GM19395 (cell line): Measurements from ENCODE around the gene SH3RF2.
"Not testable (repeated sequence)": the region's sequence is repeated elsewhere in the genome, so short reads cannot be mapped to it uniquely, and the experiment has no call there.

Experiments
- ATAC-seq: cut with Tn5 transposase; IDR thresholded peaks from one replicate; pipeline ENCODE4 v1.9.1; 2021; ENCODE audit warnings: mild to moderate bottlenecking, moderate library complexity; ENCODE audit not compliant: unreplicated experiment

The SH3RF2 gene

GRCh38 chr5:145948921-145949320 lies 12.5 kb downstream of the SH3RF2 start:
- ATAC-seq, result no peak

DNA sequence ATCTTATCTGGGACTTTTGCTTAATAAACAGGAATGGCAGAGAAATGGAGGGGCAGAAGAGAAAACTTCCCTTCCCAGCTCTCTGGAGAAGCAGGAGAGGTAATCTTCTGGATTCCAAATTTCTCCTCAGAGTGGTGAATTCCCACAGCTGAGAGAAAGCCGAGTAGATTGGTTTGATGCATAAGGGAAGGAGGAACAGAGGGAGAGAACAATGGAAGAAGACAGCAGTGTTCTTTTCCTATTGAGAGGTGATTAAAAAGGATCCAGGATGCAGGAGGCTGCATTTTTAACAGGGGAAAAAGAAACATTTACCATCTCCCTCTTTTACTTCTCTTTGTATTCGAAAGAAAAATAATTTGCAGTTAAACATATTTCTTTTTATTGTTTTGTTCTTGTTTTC lies 13.1 kb downstream of the SH3RF2 start:
- no peak for ATAC-seq

DNA sequence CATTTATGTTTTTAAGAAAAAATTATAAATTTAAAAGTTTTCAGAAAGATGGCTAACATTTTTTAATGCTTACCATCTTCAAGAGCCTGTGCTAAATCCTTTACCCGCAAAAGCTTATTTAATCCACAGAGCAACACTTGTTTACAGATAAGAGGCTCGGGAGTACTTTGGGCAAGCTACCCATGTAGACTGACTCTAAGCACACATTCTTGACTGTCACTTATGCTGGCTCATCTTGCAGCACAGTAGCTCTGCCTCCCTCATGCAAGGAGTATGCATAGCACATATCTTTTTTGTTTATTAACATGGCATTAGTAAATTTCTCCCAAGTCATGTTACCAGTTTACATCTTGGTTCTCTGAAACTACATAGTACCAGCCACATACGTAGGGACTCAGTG lies 14.7 kb downstream of the SH3RF2 start:
- no peak for ATAC-seq

DNA sequence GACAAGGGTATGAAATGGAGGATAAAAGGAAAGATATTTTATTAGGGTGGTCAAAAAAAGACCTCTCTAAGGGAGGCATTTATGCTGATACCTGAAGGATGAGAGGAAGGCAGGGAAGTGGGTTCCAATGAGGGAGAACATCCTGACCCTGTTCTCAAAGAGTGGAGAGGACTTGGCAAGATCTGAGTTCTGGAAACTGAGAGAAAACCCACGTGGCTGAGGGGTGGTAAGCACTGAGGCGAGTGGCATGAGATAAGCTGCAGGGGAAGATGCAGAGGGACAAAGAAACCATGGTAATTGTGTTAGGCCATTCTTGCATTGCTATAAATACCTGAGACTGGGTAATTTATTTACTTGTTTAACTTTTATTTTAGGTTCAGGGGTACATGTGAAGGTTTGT lies 16.8 kb downstream of the SH3RF2 start:
- no peak for ATAC-seq

DNA sequence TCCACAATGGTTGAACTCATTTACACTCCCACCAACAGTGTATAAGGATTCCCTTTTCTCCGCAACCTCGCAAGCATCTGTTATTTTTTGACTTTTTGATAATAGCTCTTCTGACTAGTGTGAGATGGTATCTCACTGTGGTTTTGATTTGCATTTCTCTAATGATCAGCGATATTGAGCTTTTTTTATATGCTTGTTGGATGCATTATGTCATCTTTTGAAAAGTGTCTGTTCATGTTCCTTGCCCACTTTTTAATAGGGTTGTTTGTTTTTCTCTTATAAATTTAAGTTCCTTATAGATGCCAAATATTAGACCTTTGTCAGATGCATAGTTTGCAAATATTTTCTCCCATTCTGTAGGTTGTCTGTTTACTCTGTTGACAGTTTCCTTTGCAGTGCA lies 17.8 kb downstream of the SH3RF2 start:
- not testable (repeated sequence) for ATAC-seq

DNA sequence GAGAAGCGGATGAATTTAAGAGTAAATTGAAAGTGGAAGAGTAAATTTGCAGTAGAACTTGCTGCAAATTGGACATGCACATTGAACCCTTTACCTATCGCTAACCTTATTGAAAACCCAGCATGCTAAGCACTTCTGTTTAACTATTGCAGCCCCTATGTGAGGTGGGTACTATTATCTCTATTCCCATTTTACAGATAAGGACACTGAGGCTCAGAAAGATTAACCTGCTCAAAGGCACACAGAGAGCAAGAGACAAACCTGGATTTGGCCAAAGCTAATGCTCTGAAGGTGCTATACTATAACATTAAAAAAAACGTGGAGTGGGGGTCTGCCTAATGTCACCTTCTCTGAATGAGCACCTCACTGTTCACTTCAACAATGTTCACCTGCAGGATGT lies 21.0 kb downstream of the SH3RF2 start:
- no peak for ATAC-seq

DNA sequence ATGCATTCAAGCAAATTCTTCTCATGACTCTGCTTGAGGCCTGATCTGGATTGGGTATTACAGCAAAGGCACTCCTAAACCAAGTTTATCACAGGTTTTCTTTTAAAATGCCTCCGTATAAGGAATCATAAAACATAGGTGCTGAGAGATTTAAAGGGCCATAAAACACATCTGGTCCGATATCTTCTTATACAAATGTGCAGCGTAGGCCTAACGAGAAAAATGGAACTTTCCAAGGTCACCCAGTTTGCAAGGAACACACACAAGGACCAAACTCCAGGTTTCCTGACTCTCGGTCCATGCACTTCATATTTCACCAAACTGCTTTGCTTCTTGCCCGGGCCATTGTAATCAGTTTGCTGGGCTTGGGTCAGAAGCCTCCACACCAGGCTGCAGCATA lies 22.1 kb downstream of the SH3RF2 start:
- ATAC-seq, result no peak

GRCh38 chr5:145960166-145960565 lies 23.8 kb downstream of the SH3RF2 start:
- no peak for ATAC-seq

GRCh38 chr5:145960848-145961600 lies 24.6 kb downstream of the SH3RF2 start:
- ATAC-seq, result no peak

GRCh38 chr5:145962001-145962400 lies 25.6 kb downstream of the SH3RF2 start:
- no peak for ATAC-seq

DNA sequence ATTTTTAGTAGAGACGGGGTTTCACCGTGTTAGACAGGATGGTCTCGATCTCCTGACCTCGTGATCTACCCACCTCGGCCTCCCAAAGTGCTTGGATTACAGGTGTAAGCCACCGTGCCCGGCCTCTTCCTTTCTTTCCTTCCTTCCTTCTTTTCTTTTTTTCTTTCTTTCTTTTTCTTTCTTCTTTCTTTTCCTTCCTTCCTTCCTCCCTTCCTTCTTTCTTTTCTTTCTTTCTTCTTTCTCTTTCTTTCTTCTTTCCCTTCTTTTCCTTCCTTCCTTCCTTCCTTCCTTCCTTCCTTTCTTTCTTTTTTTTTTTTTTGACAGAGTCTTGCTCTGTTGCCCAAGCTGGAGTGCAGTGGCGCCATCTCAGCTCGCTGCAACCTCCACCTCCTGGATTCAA lies 27.6 kb downstream of the SH3RF2 start:
- not testable (repeated sequence) for ATAC-seq

- ATAC-seq, result no peak
Measured at GRCh38 chr5:145965804-145966203, 29.4 kb downstream of the SH3RF2 start.

- ATAC-seq, result no peak
Measured at GRCh38 chr5:145967296-145967695, 30.9 kb downstream of the SH3RF2 start.

DNA sequence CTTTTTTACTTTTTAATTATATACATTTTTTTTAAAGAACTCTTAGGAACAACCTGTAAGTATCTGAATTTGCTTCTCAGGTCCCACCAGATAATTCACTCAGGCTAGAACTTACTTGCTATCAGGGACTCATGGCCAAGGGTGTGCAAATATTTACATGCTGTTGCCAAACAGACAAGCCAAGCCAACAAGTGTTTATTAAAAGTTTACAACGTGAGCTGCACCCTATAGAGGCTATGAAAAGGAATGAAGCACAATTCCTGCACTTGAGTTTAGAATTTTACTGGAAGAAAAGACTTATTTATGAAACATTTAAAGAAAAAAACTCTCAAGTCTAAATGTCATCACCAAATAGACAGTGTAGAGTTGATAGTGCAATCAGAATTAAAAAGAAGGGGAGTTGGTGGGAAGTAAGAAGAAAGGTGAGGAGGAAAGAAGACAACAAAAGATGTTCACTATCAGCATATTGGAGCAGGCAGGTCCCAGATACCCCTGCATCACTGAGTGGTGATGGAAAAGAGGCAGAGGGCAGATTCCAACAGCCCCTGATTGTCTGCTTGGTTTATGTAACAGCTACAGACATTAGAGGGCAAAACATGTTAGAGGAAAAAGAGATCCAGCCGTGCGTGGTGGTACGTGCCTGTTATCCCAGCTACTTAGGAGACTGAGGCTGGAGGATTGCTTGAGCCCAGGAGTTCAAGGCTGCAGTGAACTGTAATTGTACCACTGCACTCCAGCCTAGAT lies 32.8 kb downstream of the SH3RF2 start:
- ATAC-seq, result no peak

DNA sequence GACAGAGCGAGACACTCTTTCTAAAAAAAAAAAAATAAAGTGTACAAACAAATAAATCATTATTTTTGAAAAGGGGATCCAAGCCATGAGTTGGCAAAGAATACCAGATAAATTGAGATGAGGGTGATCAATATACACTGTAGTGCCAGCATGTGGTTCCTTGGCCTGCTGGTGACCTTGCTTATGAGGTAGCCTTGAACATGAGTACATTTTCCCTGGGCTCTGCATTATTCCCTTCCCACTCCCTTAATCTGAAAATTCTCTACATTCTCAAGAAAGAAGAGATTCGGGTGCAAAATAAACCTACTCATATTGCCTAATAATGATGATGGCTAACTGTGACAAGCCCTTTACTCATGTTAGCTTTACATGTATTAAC lies 33.3 kb downstream of the SH3RF2 start:
- no peak for ATAC-seq

- ATAC-seq, result no peak
Measured at GRCh38 chr5:145971108-145971507, 34.7 kb downstream of the SH3RF2 start.

- ATAC-seq, result no peak
Measured at GRCh38 chr5:145971701-145972100, 35.3 kb downstream of the SH3RF2 start.

DNA sequence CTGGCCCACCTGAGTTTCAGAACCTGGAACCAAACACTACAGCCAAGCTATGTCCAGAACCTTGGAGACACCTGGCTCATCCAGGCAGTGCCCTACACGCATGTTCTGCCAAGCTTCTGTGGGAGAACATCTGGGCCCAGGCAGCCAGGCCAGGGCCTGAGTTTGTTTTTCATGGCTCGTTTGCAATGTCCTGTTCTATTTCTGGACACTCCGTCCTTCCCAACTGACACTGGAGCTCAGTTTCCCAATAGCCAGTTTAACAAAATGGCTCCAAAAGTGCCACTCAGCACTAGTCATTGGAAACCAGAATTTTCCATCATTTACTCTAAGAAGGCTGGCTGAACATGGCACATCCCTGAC lies 38.6 kb downstream of the SH3RF2 start:
- ATAC-seq, result no peak

GRCh38 chr5:145975361-145976066 lies 39.1 kb downstream of the SH3RF2 start:
- ATAC-seq, result no peak

DNA sequence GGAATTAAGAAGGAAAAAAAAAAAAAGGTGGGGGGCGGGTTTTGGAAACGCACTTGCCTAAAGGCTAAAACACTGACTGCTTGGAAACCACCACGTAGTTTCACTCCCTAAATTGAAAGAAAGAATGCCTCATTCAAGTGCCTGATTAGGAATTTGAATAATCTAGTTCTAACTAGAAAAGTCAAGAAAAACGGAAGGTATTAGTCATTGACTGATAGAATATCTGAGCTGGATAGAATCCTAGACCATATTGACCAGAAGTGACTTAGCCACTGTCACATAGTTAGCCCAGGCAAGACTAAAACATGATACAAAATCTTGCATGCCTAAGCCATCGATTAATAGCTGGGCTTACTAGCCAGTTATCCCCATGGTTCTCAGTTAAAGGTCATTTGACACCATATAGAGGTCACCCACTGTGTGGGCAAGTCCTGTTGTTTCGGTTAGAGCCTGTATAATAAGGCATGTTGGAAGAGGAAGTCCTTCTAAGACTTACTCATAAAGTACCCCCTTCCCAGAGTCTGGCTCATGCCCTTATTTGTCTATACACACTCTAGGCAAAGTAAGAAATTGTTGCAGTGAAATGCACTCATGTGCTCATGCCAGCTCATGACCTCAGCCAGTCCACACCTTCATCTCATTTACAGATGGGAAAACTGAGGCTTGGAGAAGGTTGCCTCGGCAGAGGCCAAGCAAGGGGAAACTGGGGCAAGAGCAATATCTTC lies 40.2 kb downstream of the SH3RF2 start:
- peak; percentile 60 for ATAC-seq

- ATAC-seq, result no peak
Measured at GRCh38 chr5:145978171-145978570, 41.8 kb downstream of the SH3RF2 start.
